GM10266 (cell line): ENCODE results near the gene FRAS1.

ENCODE experiments used
- DNase-seq: peaks from one replicate; pipeline ENCODE4 v3.0.0; 2012; ENCODE audit errors: extremely low spot score
- TF ChIP-seq, protein P1 (sequence below): IDR thresholded peaks from 2 replicates; pipeline ENCODE4 v1.5.1; 2012; ENCODE audit warnings: mild to moderate bottlenecking, low read depth; ENCODE audit not compliant: control insufficient read depth, insufficient read depth; ENCODE audit errors: missing control alignments

The FRAS1 gene

DNA sequence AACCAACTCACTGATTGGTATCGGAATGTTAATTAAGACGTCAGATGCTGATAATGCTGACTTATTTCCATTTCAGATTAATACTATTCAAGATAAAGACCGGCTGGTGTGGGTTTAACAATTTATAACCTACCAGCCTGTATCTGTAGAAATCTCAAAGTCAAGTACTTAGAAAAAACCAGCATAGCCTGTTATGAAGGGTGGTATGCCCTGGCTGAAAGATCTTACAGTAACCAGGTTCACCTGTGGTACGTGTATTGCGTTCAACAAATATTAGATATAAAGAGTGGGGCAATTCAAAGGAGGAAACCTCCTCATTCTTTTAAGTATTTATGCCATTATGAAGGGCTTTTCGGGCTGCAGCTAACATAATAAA is 253.6 kb downstream of the FRAS1 start:
- no peak for DNase-seq
- TF ChIP-seq, protein P1, sequence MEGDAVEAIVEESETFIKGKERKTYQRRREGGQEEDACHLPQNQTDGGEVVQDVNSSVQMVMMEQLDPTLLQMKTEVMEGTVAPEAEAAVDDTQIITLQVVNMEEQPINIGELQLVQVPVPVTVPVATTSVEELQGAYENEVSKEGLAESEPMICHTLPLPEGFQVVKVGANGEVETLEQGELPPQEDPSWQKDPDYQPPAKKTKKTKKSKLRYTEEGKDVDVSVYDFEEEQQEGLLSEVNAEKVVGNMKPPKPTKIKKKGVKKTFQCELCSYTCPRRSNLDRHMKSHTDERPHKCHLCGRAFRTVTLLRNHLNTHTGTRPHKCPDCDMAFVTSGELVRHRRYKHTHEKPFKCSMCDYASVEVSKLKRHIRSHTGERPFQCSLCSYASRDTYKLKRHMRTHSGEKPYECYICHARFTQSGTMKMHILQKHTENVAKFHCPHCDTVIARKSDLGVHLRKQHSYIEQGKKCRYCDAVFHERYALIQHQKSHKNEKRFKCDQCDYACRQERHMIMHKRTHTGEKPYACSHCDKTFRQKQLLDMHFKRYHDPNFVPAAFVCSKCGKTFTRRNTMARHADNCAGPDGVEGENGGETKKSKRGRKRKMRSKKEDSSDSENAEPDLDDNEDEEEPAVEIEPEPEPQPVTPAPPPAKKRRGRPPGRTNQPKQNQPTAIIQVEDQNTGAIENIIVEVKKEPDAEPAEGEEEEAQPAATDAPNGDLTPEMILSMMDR = no peak

DNA sequence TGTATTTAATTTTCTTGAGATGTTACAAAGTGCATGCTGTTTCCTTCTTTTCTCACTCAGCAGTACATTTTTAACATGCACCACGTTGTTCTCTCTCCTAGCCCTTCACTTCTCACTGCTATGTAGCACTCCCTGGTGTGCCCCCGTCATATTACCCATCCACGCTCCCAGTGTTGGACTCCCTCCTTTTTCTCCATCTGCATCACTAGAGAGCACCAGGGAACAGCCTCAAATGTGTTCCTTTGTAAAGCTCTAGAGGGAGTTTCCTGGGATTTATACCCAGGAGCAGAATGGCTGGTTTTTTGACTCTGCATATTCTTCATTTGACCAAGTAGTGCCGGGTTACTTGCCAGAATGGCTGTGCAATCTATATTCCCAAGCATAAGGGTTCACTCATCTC is 254.2 kb downstream of the FRAS1 start:
- TF ChIP-seq, protein P1 = no peak
- DNase-seq = no peak

DNA sequence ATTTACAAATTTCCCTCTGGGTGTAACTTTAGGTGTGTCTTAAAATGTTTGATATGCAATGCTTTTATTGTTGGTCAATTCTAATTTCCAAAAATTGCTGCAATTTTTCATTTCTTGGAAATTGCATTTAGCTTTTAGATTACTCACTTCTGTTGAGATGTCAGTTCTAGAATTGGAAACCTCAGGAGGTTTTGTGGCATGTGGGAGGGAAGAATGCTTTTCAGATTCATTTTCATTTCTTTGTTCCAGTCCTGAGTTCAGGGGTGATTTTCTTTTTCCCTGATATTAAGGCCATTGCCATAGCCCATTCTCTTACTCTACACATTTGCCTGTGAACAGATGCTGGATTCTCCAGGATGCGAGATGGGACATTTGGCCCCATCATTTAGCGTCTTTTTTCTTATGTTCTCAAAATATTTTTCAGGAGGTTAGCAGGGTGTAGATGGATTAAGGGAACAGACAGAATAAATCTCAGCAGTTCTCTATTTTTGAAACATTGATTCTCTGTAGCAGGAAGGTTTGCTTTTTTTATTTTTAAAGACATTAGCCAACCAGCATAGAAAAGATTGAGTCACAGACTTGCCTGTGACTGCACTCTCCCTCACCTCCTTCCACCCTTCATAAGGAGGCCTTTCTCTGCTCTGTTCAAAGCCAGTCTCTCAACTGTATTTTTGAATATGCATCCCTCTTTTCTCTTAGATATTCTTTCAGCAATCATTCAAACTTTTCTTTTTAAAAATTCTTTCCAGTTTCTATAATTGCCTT is 256.0 kb downstream of the FRAS1 start:
- TF ChIP-seq, protein P1 = no peak
- DNase-seq = no peak

DNA sequence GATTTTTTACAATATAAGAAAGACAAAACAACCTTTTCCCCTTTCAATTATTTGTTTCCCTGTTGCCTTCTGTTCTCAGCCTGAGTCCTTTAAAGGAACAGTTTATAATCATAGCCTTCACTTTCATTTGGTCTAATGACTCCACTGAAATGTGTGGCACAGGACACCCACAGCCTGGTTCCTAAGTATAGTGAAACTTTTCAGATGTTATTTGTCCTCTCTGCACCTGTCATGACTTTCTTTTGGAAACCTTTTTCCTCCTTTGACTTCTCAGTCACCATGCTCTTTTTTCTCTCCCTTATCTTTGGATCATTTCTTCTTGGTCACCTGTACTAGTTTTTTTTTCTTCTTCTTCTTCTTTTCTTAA is 256.6 kb downstream of the FRAS1 start:
- TF ChIP-seq, protein P1 = no peak
- DNase-seq = no peak

DNA sequence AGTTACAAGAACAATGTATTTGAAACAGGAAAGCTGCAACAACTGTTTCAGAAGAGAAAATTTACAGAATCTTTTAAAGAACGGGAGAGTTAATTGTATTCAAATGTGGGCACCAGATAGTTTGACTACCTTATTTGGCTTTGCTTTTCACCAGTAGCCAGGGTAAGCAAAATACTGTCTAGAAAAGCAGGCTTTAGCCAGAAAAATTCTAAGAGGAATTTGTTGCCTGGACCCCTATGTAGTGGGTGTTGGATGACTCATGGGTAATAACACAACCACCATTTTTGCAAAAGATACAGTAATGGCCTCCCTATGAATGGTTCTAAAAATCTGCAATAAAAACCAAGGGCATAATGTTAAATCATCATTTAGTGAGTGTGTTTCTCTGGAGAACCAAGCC is 261.0 kb downstream of the FRAS1 start:
- TF ChIP-seq, protein P1 = no peak
- no peak for DNase-seq

DNA sequence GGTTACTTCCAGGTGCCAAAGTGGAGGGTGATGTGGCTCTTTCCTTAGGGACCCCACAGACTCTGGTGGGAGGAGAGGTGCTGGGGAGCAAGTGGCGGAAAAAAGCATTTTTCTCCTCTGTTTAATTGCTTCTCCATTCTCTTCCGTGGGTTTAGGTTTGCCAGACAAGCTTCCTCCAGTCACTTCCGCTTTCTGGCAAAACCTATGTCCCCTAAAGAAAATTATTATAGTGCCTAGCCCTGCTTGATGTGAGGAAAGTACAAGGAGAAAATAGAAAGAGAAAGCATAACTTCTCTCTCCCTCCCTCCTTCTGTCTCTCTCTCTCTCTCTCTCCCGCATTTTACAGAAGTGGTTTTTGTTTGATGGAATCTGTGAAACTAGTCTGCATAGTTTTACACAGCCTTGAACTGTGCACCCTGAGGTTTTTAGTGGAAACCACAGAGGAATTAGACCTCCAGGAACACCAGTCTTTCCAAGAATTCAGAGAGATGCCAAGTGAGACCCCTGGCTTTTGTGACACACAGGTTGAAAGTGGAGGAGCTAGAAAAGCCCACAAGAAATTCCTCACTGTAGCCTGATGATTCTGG is 263.3 kb downstream of the FRAS1 start:
- TF ChIP-seq, protein P1 = no peak
- DNase-seq = no peak

DNA sequence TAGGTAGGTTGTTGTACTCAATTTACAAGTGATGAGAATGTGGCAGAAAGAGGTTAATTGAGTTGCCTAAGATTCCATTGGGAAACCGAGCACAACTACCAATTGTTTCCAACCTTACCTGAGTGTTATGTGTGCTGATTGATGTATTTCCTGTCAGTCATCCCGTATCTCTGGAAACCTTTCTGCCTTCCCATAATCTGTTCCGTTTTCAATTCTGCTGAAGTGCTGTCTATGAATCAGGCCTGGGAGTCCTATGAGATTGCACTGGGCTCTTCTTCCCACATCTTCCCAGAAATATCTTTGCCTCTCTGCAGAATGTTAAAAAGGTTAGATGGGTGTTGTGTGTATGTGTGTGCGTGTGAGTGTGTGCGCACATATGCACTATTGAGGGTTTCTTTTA is 264.9 kb downstream of the FRAS1 start:
- no peak for DNase-seq
- TF ChIP-seq, protein P1 = no peak
